SK-N-SH (cell line): ENCODE data around the gene CACNA2D3.

Experiments used
- CHD2 ChIP-seq: fragments of 150-350 bp; IDR thresholded peaks from 2 replicates; pipeline ENCODE4 v1.6.1; 2018; ENCODE audit warnings: low read length; ENCODE audit not compliant: partially characterized antibody
- CTCF ChIP-seq: fragments of 200-600 bp; sonication (generic); IDR thresholded peaks from 2 replicates; pipeline ENCODE4 v1.6.1; 2017; ENCODE audit warnings: antibody characterized with exemption, mild to moderate bottlenecking, moderate library complexity
- EP300 ChIP-seq, 2 experiments: IDR thresholded peaks; 2 replicates each; pipeline versions ENCODE4 v1.4.0 to v1.6.1; 2012; ENCODE audit warnings: borderline replicate concordance in 1 of 2, low read depth in 1 of 2, low read length in 1 of 2
- EZH2phosphoT487 ChIP-seq: fragments of 200-600 bp; sonication (generic); IDR thresholded peaks from 2 replicates; pipeline ENCODE4 v1.6.1; 2017; ENCODE audit warnings: low read depth, mixed run types, mild to moderate bottlenecking, antibody characterized with exemption, moderate library complexity, borderline replicate concordance
- NFIC ChIP-seq: IDR thresholded peaks from 2 replicates; pipeline ENCODE4 v1.4.0; 2012; ENCODE audit warnings: borderline replicate concordance
- NRF1 ChIP-seq: IDR thresholded peaks from 2 replicates; pipeline ENCODE4 v1.6.1; 2012; ENCODE audit warnings: low read depth, mild to moderate bottlenecking, low read length
- POLR2AphosphoS5 ChIP-seq: IDR thresholded peaks from 2 replicates; pipeline ENCODE4 v1.6.1; 2012; ENCODE audit warnings: low read depth, low read length
- RAD21 ChIP-seq: IDR thresholded peaks from 2 replicates; pipeline ENCODE4 v1.6.1; 2012; ENCODE audit warnings: mild to moderate bottlenecking, low read length
- RXRA ChIP-seq: IDR thresholded peaks from 2 replicates; pipeline ENCODE4 v1.4.0; 2012; ENCODE audit warnings: low read depth, mild to moderate bottlenecking, borderline replicate concordance
- SMC3 ChIP-seq: IDR thresholded peaks from 2 replicates; pipeline ENCODE4 v1.6.1; 2012; ENCODE audit warnings: low read depth, low read length, improper control_type of control experiment
- TF ChIP-seq, protein P1 (sequence below): fragments of 150-350 bp; IDR thresholded peaks from 2 replicates; pipeline ENCODE4 v1.6.1; 2016; ENCODE audit warnings: mild to moderate bottlenecking, low read depth, low read length

DNA sequence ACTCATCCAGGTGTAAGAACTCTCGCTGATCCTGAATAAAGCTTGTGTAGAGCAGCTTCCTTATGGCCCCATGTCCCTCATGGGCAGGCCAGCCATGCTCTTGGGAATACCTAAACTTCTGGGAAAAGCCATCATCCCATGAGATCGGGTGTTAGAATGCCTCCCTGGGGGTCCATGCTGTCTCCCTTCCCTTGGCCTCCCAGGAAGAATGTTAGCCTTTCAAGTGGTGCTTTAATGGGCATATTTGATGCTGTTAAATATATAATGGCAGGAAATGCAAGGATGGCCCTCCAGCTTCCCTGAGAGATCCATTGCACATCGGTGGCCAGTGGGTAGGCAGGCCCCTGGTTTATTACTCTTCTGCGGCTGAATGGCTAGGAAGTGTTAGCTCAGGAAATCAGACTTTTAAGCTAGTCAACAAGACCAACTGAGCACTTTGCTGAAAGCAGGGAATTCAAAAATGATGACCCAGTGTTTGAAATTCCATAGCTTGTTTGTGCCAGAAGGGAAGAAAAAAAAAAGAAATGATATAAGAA is 866.0 kb downstream of the CACNA2D3 start:
- TF ChIP-seq EZH2phosphoT487 (no peak), CTCF (no peak), RAD21 (no peak), EP300 (IDR thresholded peaks at IDR 0.05; ENCODE audit: borderline replicate concordance in 1 of 2, low read depth in 1 of 2, low read length in 1 of 2) (no peak; a peak in 1 of 4 replicates), NFIC (peak; percentile 92; the same call in 1 of the 2 replicates), CHD2 (no peak), SMC3 (no peak), POLR2AphosphoS5 (no peak), RXRA (no peak), NRF1 (no peak)
- TF ChIP-seq, protein P1, sequence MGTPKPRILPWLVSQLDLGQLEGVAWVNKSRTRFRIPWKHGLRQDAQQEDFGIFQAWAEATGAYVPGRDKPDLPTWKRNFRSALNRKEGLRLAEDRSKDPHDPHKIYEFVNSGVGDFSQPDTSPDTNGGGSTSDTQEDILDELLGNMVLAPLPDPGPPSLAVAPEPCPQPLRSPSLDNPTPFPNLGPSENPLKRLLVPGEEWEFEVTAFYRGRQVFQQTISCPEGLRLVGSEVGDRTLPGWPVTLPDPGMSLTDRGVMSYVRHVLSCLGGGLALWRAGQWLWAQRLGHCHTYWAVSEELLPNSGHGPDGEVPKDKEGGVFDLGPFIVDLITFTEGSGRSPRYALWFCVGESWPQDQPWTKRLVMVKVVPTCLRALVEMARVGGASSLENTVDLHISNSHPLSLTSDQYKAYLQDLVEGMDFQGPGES: no peak
